KMS-11 (cell line): ENCODE results near the gene MNX1.

Experiments
- H2AFZ ChIP-seq: fragments of 200-600 bp; sonication (generic); 2 replicates; pipeline ENCODE4 v1.6.1; 2016; ENCODE audit warnings: antibody characterized with exemption, mixed run types, low read depth
- H3K27ac ChIP-seq: fragments of 200-600 bp; sonication (generic); 2 replicates; pipeline ENCODE4 v1.6.1; 2016; ENCODE audit warnings: mild to moderate bottlenecking, mixed run types
- H3K27me3 ChIP-seq: fragments of 200-600 bp; sonication (generic); 2 replicates; pipeline ENCODE4 v1.6.1; 2017; ENCODE audit warnings: mild to moderate bottlenecking, low read depth, mixed run types, moderate library complexity; ENCODE audit not compliant: insufficient read depth
- H3K36me3 ChIP-seq: fragments of 200-600 bp; sonication (generic); 2 replicates; pipeline ENCODE4 v1.6.1; 2017; ENCODE audit warnings: mild to moderate bottlenecking, mixed run types; ENCODE audit not compliant: insufficient read depth
- H3K4me1 ChIP-seq: fragments of 200-600 bp; sonication (generic); 2 replicates; pipeline ENCODE4 v1.6.1; 2016; ENCODE audit warnings: mild to moderate bottlenecking, low read depth, mixed run types; ENCODE audit not compliant: poor library complexity, severe bottlenecking
- H3K4me2 ChIP-seq: fragments of 200-600 bp; sonication (generic); 2 replicates; pipeline ENCODE4 v1.7.0; 2016; ENCODE audit warnings: mild to moderate bottlenecking, mixed run types
- H3K4me3 ChIP-seq: fragments of 200-600 bp; sonication (generic); IDR thresholded peaks from 2 replicates; pipeline ENCODE4 v1.6.1; 2017; ENCODE audit warnings: low read depth, low read length, mixed read lengths; ENCODE audit not compliant: insufficient read depth
- H3K79me2 ChIP-seq: fragments of 200-600 bp; sonication (generic); 2 replicates; pipeline ENCODE4 v1.6.1; 2016; ENCODE audit warnings: low read depth, mixed run types; ENCODE audit not compliant: insufficient read depth
- H3K9ac ChIP-seq: fragments of 200-600 bp; sonication (generic); 2 replicates; pipeline ENCODE4 v1.6.1; 2016; ENCODE audit warnings: mild to moderate bottlenecking, mixed run types
- H4K20me1 ChIP-seq: fragments of 200-600 bp; sonication (generic); 2 replicates; pipeline ENCODE4 v1.6.1; 2016; ENCODE audit warnings: mild to moderate bottlenecking, mixed run types; ENCODE audit not compliant: insufficient read depth
- TF ChIP-seq, protein P1 (sequence below): fragments of 200-600 bp; sonication (generic); conservative IDR thresholded peaks from 2 replicates; pipeline ENCODE4 v1.6.1; 2017; ENCODE audit warnings: low read depth, mild to moderate bottlenecking, antibody characterized with exemption, low read length, moderate library complexity, mixed read lengths

The MNX1 gene

DNA sequence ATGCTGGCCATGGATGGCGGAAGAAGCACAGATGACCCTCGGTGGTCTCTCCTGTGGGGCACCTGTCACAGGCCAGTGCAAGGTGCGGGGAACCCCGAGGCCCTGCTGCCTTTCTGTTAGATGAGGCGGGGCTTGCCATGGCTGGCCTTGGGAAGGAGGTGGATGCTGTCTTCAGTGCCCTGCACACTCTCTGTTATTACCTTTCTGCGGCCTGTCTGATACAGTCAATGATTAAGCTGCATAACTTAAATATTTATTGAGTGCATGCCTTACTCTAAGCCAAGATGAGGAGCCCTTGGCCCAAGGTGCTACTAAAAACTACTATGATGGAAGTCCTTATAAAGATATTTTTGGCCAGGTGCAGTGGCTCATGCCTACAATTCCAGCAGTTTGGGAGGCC is 36.7 kb upstream of the MNX1 start:
- TF ChIP-seq, protein P1, sequence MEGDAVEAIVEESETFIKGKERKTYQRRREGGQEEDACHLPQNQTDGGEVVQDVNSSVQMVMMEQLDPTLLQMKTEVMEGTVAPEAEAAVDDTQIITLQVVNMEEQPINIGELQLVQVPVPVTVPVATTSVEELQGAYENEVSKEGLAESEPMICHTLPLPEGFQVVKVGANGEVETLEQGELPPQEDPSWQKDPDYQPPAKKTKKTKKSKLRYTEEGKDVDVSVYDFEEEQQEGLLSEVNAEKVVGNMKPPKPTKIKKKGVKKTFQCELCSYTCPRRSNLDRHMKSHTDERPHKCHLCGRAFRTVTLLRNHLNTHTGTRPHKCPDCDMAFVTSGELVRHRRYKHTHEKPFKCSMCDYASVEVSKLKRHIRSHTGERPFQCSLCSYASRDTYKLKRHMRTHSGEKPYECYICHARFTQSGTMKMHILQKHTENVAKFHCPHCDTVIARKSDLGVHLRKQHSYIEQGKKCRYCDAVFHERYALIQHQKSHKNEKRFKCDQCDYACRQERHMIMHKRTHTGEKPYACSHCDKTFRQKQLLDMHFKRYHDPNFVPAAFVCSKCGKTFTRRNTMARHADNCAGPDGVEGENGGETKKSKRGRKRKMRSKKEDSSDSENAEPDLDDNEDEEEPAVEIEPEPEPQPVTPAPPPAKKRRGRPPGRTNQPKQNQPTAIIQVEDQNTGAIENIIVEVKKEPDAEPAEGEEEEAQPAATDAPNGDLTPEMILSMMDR: no peak
- Histone ChIP-seq H3K4me2 (no peak overlapping the region), H4K20me1 (no peaks in the 10 kb centered on the region), H3K4me1 (no peaks in the 10 kb centered on the region), H3K27ac (no peak overlapping the region), H3K79me2 (no peaks in the 10 kb centered on the region), H3K27me3 (no peaks in the 10 kb centered on the region), H3K9ac (no peak overlapping the region), H3K36me3 (no peaks in the 10 kb centered on the region), H2AFZ (no peak overlapping the region), H3K4me3 (no peak overlapping the region)

- Histone ChIP-seq H3K4me3 (no peak overlapping the region), H3K9ac (no peak overlapping the region), H3K4me1 (no peaks in the 10 kb centered on the region), H3K27ac (no peak overlapping the region), H3K4me2 (no peak overlapping the region), H3K36me3 (no peaks in the 10 kb centered on the region), H3K27me3 (no peaks in the 10 kb centered on the region), H2AFZ (no peak overlapping the region), H3K79me2 (no peaks in the 10 kb centered on the region), H4K20me1 (no peaks in the 10 kb centered on the region)
- TF ChIP-seq, protein P1: no peak
Measured at GRCh38 chr7:157046681-157047080, 36.2 kb upstream of the MNX1 start.

GRCh38 chr7:157044943-157045660 is 34.6 kb upstream of the MNX1 start:
- Histone ChIP-seq H3K79me2 (no peaks in the 10 kb centered on the region), H2AFZ (no peak overlapping the region), H3K27ac (no peak overlapping the region), H3K36me3 (no peaks in the 10 kb centered on the region), H3K4me1 (no peaks in the 10 kb centered on the region), H3K4me2 (no peak overlapping the region), H3K4me3 (no peak overlapping the region), H3K27me3 (no peaks in the 10 kb centered on the region), H4K20me1 (no peaks in the 10 kb centered on the region), H3K9ac (no peak overlapping the region)
- TF ChIP-seq, protein P1: no peak

- Histone ChIP-seq H3K36me3 (no peaks in the 10 kb centered on the region), H3K4me2 (no peak overlapping the region), H3K79me2 (no peaks in the 10 kb centered on the region), H3K9ac (no peak overlapping the region), H4K20me1 (no peaks in the 10 kb centered on the region), H3K27ac (no peak overlapping the region), H2AFZ (no peak overlapping the region), H3K4me3 (no peak overlapping the region), H3K27me3 (no peaks in the 10 kb centered on the region), H3K4me1 (no peaks in the 10 kb centered on the region)
- TF ChIP-seq, protein P1: no peak
Measured at GRCh38 chr7:157044147-157044687, 33.8 kb upstream of the MNX1 start.
